Activated CD8-positive, alpha-beta memory T cell treated with anti-CD3 and anti-CD28 coated beads, Interleukin-2, amount 50 U/mL, for 1 hour (primary cell): ENCODE measurements around the gene TMEM131.

Experiments
- DNase-seq: peaks from one replicate; pipeline ENCODE4 v3.0.0-alpha.2; 2020; ENCODE audit errors: extremely low read depth

The TMEM131 gene

DNA sequence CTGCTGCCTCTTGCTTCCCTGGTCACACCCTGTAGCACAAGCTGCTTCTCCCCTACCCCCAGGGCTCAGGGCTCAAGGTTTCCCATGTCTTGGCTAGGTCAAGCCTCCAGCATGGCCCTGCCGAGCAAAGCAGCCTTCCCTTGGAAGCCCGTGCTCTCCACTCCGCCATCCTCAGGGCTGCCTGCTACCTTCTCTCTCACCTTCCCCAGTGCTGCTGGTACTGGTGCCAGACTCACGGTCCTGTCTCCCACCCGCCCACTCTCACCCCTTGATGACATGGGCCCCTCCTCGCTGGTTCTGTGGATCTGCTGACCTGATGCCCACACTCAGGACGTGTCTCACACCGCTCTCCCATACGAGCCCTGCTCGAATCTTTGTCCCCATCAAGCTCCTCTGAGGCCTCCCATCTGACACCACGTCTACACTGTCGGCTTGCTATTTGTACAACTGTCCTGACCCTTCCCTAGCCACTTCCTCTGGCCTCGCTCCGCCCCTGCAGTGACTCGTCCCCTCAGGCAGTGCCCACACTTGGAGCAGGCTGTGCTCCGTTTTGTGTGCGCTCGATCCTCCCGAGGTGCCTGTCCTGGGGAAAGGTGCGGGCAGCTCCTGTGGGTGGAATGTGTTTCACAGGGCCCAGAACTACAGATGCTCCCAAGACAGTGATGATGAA, 232.4 kb downstream of the TMEM131 start:
- no peak for DNase-seq

DNA sequence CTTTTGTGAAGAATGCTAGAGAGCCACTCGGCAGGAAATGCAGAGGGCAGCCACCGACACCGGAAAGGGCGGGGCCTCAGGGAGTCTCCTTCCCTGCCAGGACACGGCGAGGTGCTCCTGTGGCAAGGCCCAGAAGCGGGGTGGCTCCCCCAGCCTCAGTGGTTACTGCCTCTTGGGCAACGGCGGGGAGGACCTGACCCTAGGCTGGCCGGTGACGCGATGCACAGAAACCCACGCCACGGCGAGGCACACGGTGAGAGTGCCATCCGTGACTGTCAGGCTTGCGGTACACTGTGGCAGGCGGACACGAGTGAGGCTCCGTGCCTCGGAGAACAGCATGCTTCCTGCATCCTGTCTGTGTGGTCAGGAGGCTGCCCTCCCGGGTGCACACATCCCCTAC, 234.6 kb downstream of the TMEM131 start:
- DNase-seq, result no peak

DNA sequence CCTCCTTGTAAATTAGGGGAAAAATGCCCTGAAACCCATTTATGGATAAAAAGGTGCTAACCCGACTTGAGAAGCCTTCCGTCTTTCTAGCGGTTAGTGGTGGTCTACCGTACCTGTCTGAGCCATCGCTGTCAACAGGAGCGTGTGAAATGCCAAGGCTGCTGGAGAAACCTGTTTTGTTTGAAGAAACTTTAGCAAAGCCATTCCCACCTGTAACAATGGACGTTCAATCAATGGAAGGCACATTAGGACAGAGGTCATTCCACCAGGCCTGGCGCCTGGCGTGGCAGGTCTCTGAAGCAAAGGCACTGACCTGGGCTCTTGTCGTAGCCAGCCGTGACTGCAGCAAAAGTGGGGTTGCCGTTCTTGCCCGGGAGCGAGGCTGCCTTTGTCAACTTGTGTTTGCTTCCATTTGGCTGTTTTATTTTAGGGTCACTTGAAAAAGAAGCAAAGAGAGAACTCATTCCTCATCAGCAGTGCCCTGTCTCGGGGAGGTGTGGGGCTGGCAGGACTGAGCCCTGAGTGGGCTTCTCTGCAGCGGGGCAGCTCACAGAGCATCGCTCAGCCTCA, 235.2 kb downstream of the TMEM131 start:
- no peak for DNase-seq

- DNase-seq, result no peak
Measured at GRCh38 chr2:97759727-97760407, 235.9 kb downstream of the TMEM131 start.

DNA sequence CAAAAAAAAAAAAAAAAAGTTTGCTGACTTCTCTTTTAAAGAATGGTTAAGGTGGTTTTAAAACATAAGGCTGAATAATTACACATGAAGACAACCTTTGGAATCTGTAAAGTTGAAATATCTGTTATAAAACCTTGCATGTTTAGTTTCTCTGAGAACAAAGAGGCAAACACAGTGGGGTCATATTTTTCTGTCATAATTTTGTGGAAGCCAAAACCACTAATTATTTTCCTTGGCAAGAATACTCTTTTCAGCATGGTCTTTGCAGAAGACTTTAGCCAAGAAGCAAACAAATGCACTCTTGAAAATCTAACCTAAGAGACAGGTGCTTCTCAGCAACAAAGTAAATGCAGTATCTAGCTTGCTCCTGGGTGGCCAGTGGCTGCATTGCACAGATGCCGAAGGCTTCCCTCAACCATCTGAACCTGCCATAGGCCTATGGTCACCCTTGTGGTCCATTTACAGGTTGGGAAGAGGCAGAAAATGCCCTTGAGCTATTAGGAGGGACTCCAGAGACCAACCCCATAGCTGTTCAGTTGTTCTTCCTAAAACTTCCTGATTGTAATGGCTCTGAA, 237.5 kb downstream of the TMEM131 start:
- DNase-seq, result no peak

DNA sequence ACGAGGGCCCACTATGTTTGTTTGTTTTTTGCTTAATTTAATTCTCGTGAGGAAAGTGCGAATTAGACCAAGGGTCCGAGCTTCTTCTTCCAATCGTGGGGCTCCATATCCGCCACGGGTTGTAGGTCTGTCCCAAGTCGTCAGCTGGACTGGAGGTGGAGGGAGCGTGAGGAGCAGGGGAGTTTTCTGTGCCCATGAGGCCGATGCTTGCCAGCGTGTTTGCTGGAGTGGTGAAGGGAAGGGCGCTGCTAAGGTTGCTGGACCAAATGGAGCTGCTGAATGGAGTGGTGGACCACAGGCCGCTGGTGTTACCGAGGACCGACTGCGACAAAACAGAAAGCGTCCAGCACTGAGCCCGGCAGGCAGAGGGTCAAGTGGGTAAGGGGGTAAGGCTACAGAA, 238.7 kb downstream of the TMEM131 start:
- DNase-seq, result no peak

DNA sequence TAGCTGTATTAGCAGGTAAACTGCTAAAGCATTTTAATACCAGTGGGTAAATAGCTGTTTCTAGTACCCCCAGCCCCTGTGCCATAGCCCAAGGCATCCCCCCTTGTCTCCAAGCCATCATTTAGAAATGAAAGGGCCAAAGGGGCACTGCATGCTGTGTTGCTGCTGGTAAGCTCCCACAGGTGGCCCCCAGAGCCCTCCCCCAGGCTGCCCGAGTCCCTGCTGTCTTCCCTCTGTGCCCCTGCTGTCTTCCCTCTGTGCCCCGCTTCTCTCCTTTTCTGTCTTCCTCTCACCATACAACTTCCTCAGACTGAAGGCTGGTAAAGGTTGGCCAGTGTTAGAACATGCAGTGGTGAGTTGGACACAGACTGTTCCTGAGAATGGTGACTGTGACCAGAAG, 240.3 kb downstream of the TMEM131 start:
- no peak for DNase-seq

DNA sequence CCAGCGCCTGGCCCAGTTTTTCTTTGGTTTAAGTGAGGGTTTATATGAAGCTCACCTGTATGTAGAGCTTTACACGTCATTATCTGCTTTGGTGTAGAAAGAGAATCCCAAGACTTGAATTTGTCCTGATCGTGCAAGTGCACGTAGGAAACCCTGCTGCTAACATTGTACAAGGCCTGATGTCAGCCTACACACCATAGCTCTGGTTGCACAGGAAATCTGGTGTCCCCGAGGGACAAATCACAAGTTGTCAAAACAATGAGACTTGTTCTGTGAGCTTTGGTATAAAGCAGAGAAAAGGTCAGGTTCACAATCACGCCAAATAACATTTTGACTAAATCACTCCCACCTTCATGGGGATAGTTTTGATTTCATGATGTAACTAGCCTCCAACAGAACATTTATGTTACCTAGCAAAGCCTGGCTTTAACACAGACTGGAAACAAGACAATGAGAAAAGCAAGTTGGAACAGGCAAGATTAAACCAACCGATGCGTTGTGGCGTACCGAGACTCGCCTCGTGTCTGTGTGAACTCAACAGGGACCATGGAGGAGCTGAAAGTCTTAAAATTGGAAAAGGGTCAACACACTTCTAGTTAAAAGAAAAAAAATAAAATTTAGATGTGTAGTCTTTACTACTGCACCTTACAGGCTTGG, 240.9 kb downstream of the TMEM131 start:
- no peak for DNase-seq

DNA sequence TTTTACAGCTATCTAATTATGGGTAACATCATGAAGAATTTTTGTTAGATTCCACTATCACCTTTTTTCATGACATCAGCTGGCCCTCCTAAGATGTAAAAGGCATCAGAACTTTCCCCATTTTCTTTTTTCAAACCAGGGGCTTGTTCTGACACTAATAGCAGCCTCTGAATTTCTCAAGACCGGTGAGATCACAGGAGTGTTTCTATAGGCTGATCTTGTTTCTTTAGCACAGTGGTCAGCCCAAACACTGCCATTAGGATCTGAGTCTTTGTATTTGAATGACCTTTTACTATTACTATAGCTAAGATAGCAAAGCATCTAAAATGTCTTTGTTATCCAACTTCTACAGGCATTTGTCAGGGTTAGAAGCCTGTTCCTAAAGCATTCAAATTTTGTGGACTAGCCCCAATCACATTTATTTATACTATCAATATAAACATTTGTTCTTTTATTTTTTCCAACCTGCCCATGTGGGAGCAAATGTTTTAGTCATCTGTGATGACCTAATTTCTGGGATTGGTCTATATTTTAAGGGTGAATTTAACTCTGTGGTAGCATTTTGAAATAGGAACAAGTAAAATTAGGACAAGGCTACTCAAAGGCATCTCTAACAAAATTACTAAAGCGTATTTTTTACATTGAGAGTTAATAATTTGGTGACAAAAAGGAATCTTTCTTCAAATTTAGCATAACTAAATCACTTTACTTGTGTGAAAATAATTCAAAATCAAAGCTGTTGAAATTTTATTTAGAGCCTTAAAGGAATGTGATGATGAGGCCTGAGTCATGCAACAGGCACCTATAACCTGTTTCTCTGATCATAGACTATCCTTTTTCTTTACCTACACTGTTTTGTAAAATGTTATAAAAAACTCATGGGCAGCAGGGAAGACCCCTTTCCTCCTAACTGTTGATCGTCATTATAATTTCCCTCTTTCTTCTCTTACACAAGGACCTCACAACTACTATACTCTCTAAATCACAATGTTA, 243.1 kb downstream of the TMEM131 start:
- DNase-seq, result no peak

DNA sequence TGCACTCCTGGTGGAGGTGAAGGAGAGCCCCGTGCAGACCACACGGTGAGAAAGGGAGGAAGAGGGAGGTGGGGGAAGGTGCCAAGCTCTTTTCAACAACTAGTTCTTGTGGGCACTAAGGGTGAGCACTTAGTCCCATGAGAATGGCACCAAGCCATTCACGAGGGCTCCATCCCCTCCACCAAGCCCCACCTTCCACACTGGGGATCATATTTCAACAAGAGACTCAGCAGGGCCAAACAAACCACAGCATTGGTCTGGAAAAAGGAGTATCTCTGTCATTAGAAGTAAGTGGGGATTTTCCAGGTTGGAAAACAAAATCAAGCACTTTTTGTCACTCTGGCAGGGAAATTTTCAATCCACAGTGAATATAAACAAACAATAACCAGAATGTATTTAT, 244.0 kb downstream of the TMEM131 start:
- DNase-seq, result no peak

- DNase-seq, result no peak
Measured at GRCh38 chr2:97750017-97750416, 245.7 kb downstream of the TMEM131 start.

GRCh38 chr2:97749581-97749980, 246.2 kb downstream of the TMEM131 start:
- DNase-seq, result no peak

- no peak for DNase-seq
Measured at GRCh38 chr2:97747716-97748115, 248.0 kb downstream of the TMEM131 start.

- no peak for DNase-seq
Measured at GRCh38 chr2:97747285-97747684, 248.5 kb downstream of the TMEM131 start.

DNA sequence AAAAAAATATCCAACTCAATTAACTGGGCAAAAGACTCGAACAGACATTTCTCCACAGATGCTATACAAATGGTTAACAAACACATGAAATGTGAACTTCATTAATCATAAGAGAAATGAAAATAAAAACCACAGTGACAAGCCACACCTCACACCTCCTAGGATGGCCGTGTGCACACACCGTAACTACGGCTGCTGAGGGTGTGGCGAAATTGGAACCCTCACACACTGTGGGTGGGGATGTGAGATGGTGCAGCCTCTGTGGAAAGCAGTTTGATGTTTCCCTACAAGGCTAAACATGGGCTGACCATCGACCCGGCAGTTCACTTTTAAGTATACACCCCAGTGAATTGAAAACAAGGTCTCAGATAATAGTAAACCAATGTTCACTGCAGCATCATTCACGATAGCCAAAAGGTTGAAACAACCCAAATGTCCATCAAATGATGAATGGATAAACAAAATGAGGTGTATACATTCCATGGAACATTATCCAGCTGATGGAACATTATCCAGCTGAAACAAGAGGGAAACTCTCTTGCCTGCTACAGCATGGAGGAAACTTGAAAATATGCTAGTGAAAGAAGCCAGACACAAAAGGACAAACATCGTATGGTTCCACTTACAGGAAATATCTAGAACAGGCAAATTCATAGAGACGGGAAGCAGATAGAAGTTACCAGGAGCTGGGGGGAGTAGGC, 250.1 kb downstream of the TMEM131 start:
- DNase-seq, result no peak

- no peak for DNase-seq
Measured at GRCh38 chr2:97743913-97744312, 251.8 kb downstream of the TMEM131 start.

DNA sequence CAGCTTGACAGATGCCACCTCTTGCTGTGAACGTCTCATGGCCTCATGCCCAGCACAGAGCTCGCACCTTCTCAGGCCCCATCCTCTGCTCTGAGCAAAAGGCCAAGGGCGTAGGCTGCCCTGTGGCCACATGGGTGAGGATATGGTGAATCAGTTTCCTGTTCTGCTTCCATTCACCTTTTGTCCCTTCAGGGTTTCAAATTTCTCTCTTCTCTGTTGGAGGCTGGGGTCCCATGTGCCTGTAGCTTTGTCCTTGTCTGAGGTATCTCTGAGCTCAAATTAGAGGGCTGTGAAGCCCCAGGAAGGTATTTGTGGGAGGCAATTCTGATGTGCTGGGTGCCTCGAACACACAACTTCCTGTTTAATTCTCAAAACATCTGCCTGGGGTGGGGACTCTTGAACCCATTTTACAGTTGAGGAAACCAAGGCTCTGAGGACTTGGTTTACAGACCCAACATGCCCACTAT, 253.3 kb downstream of the TMEM131 start:
- DNase-seq, result no peak

DNA sequence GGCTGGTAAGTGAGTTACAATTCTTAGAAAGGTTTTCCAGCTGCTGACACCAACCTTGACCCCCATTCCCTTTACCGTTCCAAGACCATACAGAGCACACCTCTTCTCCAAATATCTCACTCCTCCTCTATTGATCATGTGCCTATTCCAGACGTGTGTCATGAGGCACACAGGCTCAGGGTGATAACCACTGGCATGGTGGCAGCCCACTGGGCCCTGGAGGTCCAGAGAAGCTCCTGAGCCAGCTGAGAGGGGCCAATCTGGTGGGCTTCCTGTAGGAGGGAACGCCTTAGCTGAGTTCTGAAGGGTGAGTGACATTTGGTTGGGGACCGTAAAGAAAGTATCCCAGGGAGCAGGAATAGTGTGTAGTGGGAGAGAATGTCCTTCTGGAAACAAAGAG, 254.1 kb downstream of the TMEM131 start:
- no peak for DNase-seq

- DNase-seq, result no peak
Measured at GRCh38 chr2:97741251-97741650, 254.5 kb downstream of the TMEM131 start.

- DNase-seq, result no peak
Measured at GRCh38 chr2:97740590-97741182, 255.1 kb downstream of the TMEM131 start.
